ENCODE measurements around the gene RTN4R. TPM values are rescaled to one million over a fixed set of nuclear protein-coding genes. Genes with fewer than 3 reads are reported as not detected.
"Not testable (repeated sequence)": the region's sequence is repeated elsewhere in the genome, so short reads cannot be mapped to it uniquely, and the experiment has no call there.

Gene RTN4R
- total RNA-seq, 1 donor, result under 0.01 TPM

DNA sequence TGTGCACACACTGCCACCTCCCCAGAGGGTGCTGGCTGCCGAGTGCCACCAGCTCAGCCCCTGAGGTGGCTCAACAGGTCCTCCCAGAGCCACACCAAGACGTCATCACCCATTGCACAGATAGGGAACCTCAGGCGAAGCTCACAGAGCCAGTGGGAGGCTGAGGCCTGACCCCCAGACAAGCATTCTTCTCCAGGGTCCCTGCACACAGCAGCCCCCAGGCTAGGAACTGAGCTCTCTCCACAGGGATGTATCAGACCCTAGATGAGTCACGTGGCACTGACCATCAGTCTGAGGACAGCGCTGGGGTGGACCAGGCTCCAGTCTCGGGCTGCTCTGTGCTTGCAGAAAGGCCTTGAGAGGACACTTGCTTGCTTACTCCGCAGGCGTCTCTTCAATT lies 1.6 kb upstream of the RTN4R start:
- H4K20me1 ChIP-seq (ENCODE audit: insufficient read depth, low read length); H3K27me3 ChIP-seq (ENCODE audit: insufficient read depth, low read length); DNase-seq (ENCODE audit: insufficient read length, low spot score, missing footprints); H3K79me2 ChIP-seq (ENCODE audit: insufficient read depth, low read length); H2AFZ ChIP-seq (ENCODE audit: low read length); H3K4me1 ChIP-seq (ENCODE audit: insufficient read depth, low read length); H3K36me3 ChIP-seq (ENCODE audit: insufficient read depth, low read length); H3K4me3 ChIP-seq (ENCODE audit: insufficient read depth, low read length); H3K4me2 ChIP-seq (ENCODE audit: insufficient read depth, low read length); H3K27ac ChIP-seq (ENCODE audit: low read depth, low read length); H3K9me3 ChIP-seq (ENCODE audit: low read depth, low read length): not testable (repeated sequence)

DNA sequence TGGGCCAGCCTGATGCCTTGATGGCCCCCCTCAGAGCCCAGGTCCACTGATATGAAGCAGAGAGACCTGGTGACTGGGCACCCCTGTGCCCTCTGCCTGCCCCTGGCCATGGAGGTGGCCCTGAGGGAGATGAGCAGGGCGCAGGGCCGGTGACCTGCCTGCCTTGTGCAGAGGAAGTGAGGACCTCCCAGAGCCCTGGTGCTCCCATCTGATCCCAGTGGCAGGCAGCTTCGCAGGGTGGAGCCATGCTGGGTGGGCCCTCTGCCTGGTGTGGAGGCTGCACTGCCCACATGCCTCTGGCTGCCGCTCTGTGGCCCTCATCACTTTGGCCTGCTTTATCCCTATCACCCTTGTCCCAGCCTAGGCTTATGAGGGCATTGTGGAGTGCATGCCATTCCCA lies 1.1 kb upstream of the RTN4R start:
- H3K27ac ChIP-seq (ENCODE audit: low read depth, low read length); H3K27me3 ChIP-seq (ENCODE audit: insufficient read depth, low read length); H3K4me1 ChIP-seq (ENCODE audit: insufficient read depth, low read length); H2AFZ ChIP-seq (ENCODE audit: low read length); H4K20me1 ChIP-seq (ENCODE audit: insufficient read depth, low read length); H3K9me3 ChIP-seq (ENCODE audit: low read depth, low read length); H3K36me3 ChIP-seq (ENCODE audit: insufficient read depth, low read length); DNase-seq (ENCODE audit: insufficient read length, low spot score, missing footprints); H3K4me3 ChIP-seq (ENCODE audit: insufficient read depth, low read length); H3K79me2 ChIP-seq (ENCODE audit: insufficient read depth, low read length); H3K4me2 ChIP-seq (ENCODE audit: insufficient read depth, low read length): not testable (repeated sequence)

DNA sequence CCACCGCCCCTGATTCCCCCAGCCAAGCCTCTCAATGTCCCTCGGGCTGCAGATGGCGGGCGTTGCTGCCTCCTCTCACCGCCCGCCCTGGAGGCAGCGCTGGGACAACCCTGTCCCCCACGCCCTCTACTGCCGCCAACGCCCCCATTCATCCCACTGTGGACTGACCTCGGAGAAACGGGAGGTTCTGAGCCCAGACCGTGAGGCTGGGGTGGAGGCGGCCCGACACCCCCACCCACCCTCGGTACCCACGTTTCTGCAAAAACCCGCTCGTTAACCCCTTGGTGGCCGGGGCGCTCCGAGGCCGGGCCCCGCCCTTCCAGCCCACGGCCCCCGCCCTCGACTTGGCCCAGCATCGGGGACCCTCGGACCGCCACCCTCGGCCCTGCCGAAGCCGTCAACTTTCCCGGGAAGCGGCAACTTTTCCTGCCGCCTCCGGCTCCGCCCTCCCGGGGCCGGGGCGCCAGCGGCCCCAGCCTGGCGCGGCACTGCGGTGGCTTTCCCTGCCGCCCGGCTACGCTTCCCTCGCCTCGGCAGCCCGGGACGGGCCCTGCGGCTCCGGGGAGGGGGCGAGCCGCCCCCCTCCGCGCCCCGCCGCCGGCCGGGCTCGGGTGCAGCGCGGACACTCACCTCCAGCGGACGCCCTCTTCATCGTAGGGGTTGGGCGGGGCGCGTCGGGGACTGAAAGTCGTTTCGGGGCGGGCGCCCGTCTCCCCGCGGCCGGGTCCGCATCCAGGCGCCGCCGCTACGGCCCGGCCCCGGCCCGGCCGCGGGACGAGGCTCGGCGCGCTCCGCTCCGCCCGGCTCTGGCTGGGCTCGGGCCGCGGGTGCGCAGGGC lies 458 bp downstream of the RTN4R start:
- Histone ChIP-seq H3K4me3 (ENCODE audit: insufficient read depth, low read length) (no peak overlapping the region), H3K4me1 (ENCODE audit: insufficient read depth, low read length) (no peaks in the 10 kb centered on the region), H2AFZ (ENCODE audit: low read length) (no peak overlapping the region), H3K9me3 (ENCODE audit: low read depth, low read length) (no peaks in the 10 kb centered on the region), H3K27me3 (ENCODE audit: insufficient read depth, low read length) (peaks cover 6% of the 10 kb centered on the region), H3K27ac (ENCODE audit: low read depth, low read length) (no peak overlapping the region), H3K79me2 (ENCODE audit: insufficient read depth, low read length) (no peaks in the 10 kb centered on the region), H3K4me2 (ENCODE audit: insufficient read depth, low read length) (peak overlapping the region; percentile 43), H4K20me1 (ENCODE audit: insufficient read depth, low read length) (no peaks in the 10 kb centered on the region), H3K36me3 (ENCODE audit: insufficient read depth, low read length) (no peaks in the 10 kb centered on the region)
- TF ChIP-seq, protein P1, sequence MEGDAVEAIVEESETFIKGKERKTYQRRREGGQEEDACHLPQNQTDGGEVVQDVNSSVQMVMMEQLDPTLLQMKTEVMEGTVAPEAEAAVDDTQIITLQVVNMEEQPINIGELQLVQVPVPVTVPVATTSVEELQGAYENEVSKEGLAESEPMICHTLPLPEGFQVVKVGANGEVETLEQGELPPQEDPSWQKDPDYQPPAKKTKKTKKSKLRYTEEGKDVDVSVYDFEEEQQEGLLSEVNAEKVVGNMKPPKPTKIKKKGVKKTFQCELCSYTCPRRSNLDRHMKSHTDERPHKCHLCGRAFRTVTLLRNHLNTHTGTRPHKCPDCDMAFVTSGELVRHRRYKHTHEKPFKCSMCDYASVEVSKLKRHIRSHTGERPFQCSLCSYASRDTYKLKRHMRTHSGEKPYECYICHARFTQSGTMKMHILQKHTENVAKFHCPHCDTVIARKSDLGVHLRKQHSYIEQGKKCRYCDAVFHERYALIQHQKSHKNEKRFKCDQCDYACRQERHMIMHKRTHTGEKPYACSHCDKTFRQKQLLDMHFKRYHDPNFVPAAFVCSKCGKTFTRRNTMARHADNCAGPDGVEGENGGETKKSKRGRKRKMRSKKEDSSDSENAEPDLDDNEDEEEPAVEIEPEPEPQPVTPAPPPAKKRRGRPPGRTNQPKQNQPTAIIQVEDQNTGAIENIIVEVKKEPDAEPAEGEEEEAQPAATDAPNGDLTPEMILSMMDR (IDR thresholded peaks at IDR 0.05; ENCODE audit: extremely low read depth, low read depth, low read length), result no peak
- DNase-seq (ENCODE audit: insufficient read length, low spot score, missing footprints), result no peak

DNA sequence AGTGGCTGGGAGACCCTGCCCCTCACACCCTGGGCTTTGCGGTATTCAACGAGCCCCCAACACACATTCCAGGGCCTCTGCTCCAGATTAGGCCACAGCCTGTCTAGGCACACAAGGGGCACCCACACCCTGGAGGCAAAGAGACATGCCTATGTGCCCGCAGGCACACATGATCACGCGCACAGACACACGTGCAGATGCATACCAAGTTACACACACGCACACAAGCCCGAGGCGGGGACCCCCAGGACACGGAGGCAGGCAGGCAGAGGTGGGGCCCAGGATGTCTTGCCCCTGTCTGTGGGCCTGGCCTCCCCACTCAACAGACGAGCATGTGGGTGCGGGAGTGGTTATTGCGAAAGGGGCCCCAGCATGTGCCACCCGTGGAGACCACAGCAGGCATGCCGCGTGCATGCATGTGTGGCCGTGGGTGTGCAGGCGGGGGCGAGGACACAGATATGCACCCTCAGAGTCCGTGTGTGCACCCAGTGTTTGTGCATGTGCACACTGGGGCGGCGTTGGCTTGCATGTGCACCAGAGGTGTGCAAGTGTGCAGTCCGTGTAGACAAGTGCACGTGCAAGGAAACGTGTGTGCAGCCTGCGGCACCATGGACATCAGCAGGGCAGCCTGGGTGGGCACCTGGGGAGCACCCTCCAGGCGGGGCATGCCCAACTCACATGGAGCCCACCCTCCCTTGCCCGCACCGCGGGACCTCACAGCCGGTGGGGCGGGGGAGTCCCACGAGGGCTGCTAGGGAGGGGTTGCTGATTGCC lies 1.3 kb downstream of the RTN4R start:
- H3K4me2 ChIP-seq (ENCODE audit: insufficient read depth, low read length), result not testable (repeated sequence)

DNA sequence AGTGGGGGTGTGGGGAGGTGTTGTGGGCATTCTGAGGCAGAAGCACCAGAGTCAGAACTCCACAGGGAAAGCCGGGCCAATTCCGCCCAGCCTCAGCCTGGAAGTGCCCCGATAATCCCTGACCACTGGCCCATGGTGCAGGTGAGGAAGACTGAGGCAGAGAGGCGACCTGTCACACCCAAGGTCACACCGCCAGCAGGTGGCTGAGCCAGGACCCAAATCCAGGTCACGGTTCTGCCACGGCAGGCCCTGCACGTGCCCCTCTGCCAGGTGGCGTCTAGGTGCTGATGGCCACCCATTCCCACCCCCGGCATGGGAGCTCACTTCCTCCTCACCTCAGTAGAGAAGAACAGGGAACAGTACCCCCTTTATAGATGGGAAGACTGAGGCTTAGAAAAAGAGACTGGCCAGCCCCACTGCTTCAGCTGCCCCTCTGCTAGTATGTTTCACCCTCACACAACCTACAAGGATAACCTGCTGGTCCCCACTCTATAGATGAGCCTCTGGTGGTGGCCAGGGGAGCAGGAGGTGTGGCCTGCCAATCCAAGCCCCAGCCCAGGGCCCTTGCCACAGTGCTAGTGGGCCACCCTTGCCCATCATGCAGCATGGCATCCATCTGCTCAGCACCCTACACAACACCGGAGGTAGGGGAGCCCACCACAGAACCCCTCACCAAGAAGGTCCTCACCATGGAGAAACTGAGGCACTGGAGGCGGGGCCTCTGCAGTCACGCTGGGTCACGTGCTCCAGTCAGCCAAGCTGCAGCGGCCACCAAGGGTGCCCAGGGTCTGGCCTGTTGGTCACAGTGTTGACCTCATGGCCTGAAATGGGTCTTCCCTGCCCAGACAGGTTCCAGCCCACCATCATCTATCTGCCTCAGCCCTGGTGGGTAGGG lies 2.1 kb downstream of the RTN4R start:
- not testable (repeated sequence) for H3K36me3 ChIP-seq (ENCODE audit: insufficient read depth, low read length); H3K4me1 ChIP-seq (ENCODE audit: insufficient read depth, low read length); H3K27me3 ChIP-seq (ENCODE audit: insufficient read depth, low read length); H3K9me3 ChIP-seq (ENCODE audit: low read depth, low read length); H3K4me3 ChIP-seq (ENCODE audit: insufficient read depth, low read length); DNase-seq (ENCODE audit: insufficient read length, low spot score, missing footprints); H4K20me1 ChIP-seq (ENCODE audit: insufficient read depth, low read length); H3K79me2 ChIP-seq (ENCODE audit: insufficient read depth, low read length); H3K27ac ChIP-seq (ENCODE audit: low read depth, low read length); H2AFZ ChIP-seq (ENCODE audit: low read length); H3K4me2 ChIP-seq (ENCODE audit: insufficient read depth, low read length)

More for the DNA sequence above, 1.3 kb downstream of the RTN4R start:
- H3K4me1 ChIP-seq (ENCODE audit: insufficient read depth, low read length); H3K27me3 ChIP-seq (ENCODE audit: insufficient read depth, low read length); H3K27ac ChIP-seq (ENCODE audit: low read depth, low read length); H3K9me3 ChIP-seq (ENCODE audit: low read depth, low read length); H2AFZ ChIP-seq (ENCODE audit: low read length); H4K20me1 ChIP-seq (ENCODE audit: insufficient read depth, low read length); H3K36me3 ChIP-seq (ENCODE audit: insufficient read depth, low read length); H3K4me3 ChIP-seq (ENCODE audit: insufficient read depth, low read length); H3K79me2 ChIP-seq (ENCODE audit: insufficient read depth, low read length); DNase-seq (ENCODE audit: insufficient read length, low spot score, missing footprints): not testable (repeated sequence)

Measured in osteoblast (primary cell).